Panc1 (cell line): ENCODE data around the gene NUDCD2.

Source experiments
- POLR2AphosphoS5 ChIP-seq: IDR thresholded peaks from 2 replicates; pipeline ENCODE4 v1.6.1; 2012; ENCODE audit warnings: mild to moderate bottlenecking, low read depth, low read length, moderate library complexity
- TF ChIP-seq, protein P1 (sequence below): fragments of 450-650 bp; IDR thresholded peaks from 2 replicates; pipeline ENCODE4 v1.5.1; 2017; ENCODE audit warnings: mild to moderate bottlenecking
- TF ChIP-seq, protein P2 (sequence below), 2 experiments: IDR thresholded peaks; 2 replicates each; pipeline ENCODE4 v1.6.1; 2011 to 2012; ENCODE audit warnings: low read depth in 2 of 2, control low read depth in 1 of 2, low read length in 1 of 2, mild to moderate bottlenecking in 1 of 2, moderate library complexity in 1 of 2; ENCODE audit not compliant: insufficient read depth in 1 of 2

DNA sequence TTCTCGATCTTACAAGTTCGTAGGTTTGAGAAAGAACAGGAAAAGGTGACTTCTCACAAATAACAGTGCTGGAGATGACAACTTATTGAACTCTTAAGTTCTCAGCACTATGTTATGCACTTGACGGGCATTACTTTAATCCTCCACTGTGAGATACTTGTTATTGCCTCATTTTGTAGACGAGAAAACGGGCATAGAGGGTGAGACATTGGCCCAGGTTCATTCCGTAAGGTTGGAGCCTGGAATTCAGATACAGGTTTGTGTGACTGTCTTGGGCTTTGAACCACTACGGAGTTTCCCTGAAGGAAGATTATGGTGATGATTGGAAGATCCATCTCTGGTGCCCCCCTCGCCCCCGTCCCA lies 46.2 kb upstream of the NUDCD2 start:
- TF ChIP-seq, protein P1, sequence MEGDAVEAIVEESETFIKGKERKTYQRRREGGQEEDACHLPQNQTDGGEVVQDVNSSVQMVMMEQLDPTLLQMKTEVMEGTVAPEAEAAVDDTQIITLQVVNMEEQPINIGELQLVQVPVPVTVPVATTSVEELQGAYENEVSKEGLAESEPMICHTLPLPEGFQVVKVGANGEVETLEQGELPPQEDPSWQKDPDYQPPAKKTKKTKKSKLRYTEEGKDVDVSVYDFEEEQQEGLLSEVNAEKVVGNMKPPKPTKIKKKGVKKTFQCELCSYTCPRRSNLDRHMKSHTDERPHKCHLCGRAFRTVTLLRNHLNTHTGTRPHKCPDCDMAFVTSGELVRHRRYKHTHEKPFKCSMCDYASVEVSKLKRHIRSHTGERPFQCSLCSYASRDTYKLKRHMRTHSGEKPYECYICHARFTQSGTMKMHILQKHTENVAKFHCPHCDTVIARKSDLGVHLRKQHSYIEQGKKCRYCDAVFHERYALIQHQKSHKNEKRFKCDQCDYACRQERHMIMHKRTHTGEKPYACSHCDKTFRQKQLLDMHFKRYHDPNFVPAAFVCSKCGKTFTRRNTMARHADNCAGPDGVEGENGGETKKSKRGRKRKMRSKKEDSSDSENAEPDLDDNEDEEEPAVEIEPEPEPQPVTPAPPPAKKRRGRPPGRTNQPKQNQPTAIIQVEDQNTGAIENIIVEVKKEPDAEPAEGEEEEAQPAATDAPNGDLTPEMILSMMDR: peak; percentile 37; the same call in 1 of the 2 replicates
- TF ChIP-seq, protein P2, sequence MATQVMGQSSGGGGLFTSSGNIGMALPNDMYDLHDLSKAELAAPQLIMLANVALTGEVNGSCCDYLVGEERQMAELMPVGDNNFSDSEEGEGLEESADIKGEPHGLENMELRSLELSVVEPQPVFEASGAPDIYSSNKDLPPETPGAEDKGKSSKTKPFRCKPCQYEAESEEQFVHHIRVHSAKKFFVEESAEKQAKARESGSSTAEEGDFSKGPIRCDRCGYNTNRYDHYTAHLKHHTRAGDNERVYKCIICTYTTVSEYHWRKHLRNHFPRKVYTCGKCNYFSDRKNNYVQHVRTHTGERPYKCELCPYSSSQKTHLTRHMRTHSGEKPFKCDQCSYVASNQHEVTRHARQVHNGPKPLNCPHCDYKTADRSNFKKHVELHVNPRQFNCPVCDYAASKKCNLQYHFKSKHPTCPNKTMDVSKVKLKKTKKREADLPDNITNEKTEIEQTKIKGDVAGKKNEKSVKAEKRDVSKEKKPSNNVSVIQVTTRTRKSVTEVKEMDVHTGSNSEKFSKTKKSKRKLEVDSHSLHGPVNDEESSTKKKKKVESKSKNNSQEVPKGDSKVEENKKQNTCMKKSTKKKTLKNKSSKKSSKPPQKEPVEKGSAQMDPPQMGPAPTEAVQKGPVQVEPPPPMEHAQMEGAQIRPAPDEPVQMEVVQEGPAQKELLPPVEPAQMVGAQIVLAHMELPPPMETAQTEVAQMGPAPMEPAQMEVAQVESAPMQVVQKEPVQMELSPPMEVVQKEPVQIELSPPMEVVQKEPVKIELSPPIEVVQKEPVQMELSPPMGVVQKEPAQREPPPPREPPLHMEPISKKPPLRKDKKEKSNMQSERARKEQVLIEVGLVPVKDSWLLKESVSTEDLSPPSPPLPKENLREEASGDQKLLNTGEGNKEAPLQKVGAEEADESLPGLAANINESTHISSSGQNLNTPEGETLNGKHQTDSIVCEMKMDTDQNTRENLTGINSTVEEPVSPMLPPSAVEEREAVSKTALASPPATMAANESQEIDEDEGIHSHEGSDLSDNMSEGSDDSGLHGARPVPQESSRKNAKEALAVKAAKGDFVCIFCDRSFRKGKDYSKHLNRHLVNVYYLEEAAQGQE (IDR thresholded peaks at IDR 0.05; ENCODE audit: insufficient read depth in 1 of 2, low read depth in 2 of 2, low read length in 1 of 2): no peak
- no peak for TF ChIP-seq POLR2AphosphoS5
